Measurements from ENCODE around the gene SLIT3. TPM values are rescaled to one million over a fixed set of nuclear protein-coding genes. Genes with fewer than 3 reads are reported as not detected.

The SLIT3 gene
- total and polyA plus RNA-seq, 10 of the 15 experiments (the other 5 are each of a cell fraction or from before 2014, with no cell fraction given): 0.05 TPM; not detected in 9

GRCh38 chr5:169183576-169183975 is 117.4 kb downstream of the SLIT3 start:
- no peaks in the 10 kb centered on the region for H4K20me1 ChIP-seq (ENCODE audit: control insufficient read depth, insufficient read depth)
- ChIA-PET RAD21 (ENCODE audit: unreplicated experiment) (no interaction called here), SMC1A (ENCODE audit: uncharacterized antibody, unreplicated experiment) (no interaction called here), CTCF (no interaction called here), POLR2A (no interaction called here)
- TF ChIP-seq POLR2AphosphoS5 (IDR thresholded peaks at IDR 0.05; ENCODE audit: low read length) (no peak), RELB (IDR thresholded peaks at IDR 0.05; ENCODE audit: low read depth) (no peak), MTA2 (IDR thresholded peaks at IDR 0.05; ENCODE audit: low read depth) (no peak), SUZ12 (IDR thresholded peaks at IDR 0.05; ENCODE audit: unreplicated experiment) (no peak), PAX5 (IDR thresholded peaks at IDR 0.05; ENCODE audit: borderline replicate concordance, low read depth, low read length) (no peak), NRF1 (conservative IDR thresholded peaks at IDR 0.05; ENCODE audit: low read depth, low read length) (no peak)
- no peak for ATAC-seq
- no peak for DNase-seq (ENCODE audit: low read depth, low spot score)
- H3K36me3 ChIP-seq (ENCODE audit: control insufficient read depth in 2 of 2, insufficient read depth in 2 of 2, low read length in 1 of 2): no peaks in the 10 kb centered on the region
- no peaks in the 10 kb centered on the region for H3K4me1 ChIP-seq (ENCODE audit: control insufficient read depth, insufficient read depth, low read length)
- no peak overlapping the region for H3K4me2 ChIP-seq (ENCODE audit: control insufficient read depth, insufficient read depth)
- no peaks in the 10 kb centered on the region for H3K27me3 ChIP-seq (replicated peaks in 1 of 2; ENCODE audit: control insufficient read depth in 2 of 2, insufficient read depth in 2 of 2, low read length in 1 of 2)
- no peak overlapping the region for H3K9ac ChIP-seq (ENCODE audit: control insufficient read depth, insufficient read depth, low read length)
- no peaks in the 10 kb centered on the region for H3K9me3 ChIP-seq (replicated peaks; ENCODE audit: control insufficient read depth, insufficient read depth, low read length)
- in situ Hi-C loops (cut with MboI): no loop called here
- no peak for FAIRE-seq
- BruUV-seq (replicated peaks): no TSS peak
- no peak overlapping the region for H3K27ac ChIP-seq (ENCODE audit: control insufficient read depth, insufficient read depth)
- no peak overlapping the region for H2AFZ ChIP-seq (ENCODE audit: control insufficient read depth, low read depth, low read length)
- no peak overlapping the region for H3K4me3 ChIP-seq
- intact Hi-C loops (cut with micrococcal nuclease; ENCODE audit: unreplicated experiment): no loop called here
- H3K79me2 ChIP-seq (ENCODE audit: control insufficient read depth, insufficient read depth, low read length): no peaks in the 10 kb centered on the region

- DNase-seq (ENCODE audit: low read depth, low spot score) (no peak), ATAC-seq (no peak), FAIRE-seq (no peak)
- no peaks in the 10 kb centered on the region; a peak in 1 of 4 replicates for H3K27me3 ChIP-seq (replicated peaks in 1 of 2; ENCODE audit: control insufficient read depth in 2 of 2, insufficient read depth in 2 of 2, low read length in 1 of 2)
- H3K36me3 ChIP-seq (ENCODE audit: control insufficient read depth in 2 of 2, insufficient read depth in 2 of 2, low read length in 1 of 2): no peaks in the 10 kb centered on the region
- intact Hi-C loops (cut with micrococcal nuclease; ENCODE audit: unreplicated experiment) (no loop called here), in situ Hi-C loops (cut with MboI) (no loop called here)
- WGBS (ENCODE audit: insufficient coverage, insufficient replicate concordance, low lambda C conversion rate, missing lambda C conversion rate): 10% methylated on average over 4 of the region's 4 CpGs
- H3K79me2 ChIP-seq (ENCODE audit: control insufficient read depth, insufficient read depth, low read length): no peaks in the 10 kb centered on the region
- POLR2A ChIA-PET: no interaction called here
- H3K9ac ChIP-seq (ENCODE audit: control insufficient read depth, insufficient read depth, low read length): no peak overlapping the region
- RAD21 ChIA-PET (ENCODE audit: unreplicated experiment): no interaction called here
- BruUV-seq (replicated peaks): no TSS peak
- no peak overlapping the region for H2AFZ ChIP-seq (ENCODE audit: control insufficient read depth, low read depth, low read length)
- no peaks in the 10 kb centered on the region for H3K4me1 ChIP-seq (ENCODE audit: control insufficient read depth, insufficient read depth, low read length)
- H4K20me1 ChIP-seq (ENCODE audit: control insufficient read depth, insufficient read depth): no peaks in the 10 kb centered on the region
- CTCF ChIA-PET: no interaction called here
- no peak overlapping the region for H3K27ac ChIP-seq (ENCODE audit: control insufficient read depth, insufficient read depth)
- no peak overlapping the region for H3K4me2 ChIP-seq (ENCODE audit: control insufficient read depth, insufficient read depth)
- SMC1A ChIA-PET (ENCODE audit: uncharacterized antibody, unreplicated experiment): no interaction called here
- H3K4me3 ChIP-seq: no peak overlapping the region
- H3K9me3 ChIP-seq (replicated peaks; ENCODE audit: control insufficient read depth, insufficient read depth, low read length): no peaks in the 10 kb centered on the region
- TF ChIP-seq HCFC1 (IDR thresholded peaks at IDR 0.05; ENCODE audit: low read length) (no peak), POU2F2 (IDR thresholded peaks at IDR 0.05; ENCODE audit: borderline replicate concordance, low read depth, low read length) (no peak), STAT3 (IDR thresholded peaks at IDR 0.05; ENCODE audit: low read depth, low read length) (no peak), IKZF2 (IDR thresholded peaks at IDR 0.05) (no peak), SUPT20H (IDR thresholded peaks at IDR 0.05; ENCODE audit: borderline replicate concordance, control insufficient read depth, low read depth, low read length) (no peak), SMAD5 (IDR thresholded peaks at IDR 0.05; ENCODE audit: low read depth) (no peak), REST (IDR thresholded peaks at IDR 0.05; ENCODE audit: low read depth, low read length) (no peak), IKZF1 (conservative IDR thresholded peaks at IDR 0.05) (no peak), MXI1 (IDR thresholded peaks at IDR 0.05; ENCODE audit: low read depth, low read length) (no peak), TCF3 (IDR thresholded peaks at IDR 0.05; ENCODE audit: borderline replicate concordance, insufficient read depth, low read depth, low read length) (no peak)
These were observed 118.1 kb downstream of the SLIT3 start for GRCh38 chr5:169182797-169183196.
